ENCODE results near the gene FARS2.

FARS2 gene

DNA sequence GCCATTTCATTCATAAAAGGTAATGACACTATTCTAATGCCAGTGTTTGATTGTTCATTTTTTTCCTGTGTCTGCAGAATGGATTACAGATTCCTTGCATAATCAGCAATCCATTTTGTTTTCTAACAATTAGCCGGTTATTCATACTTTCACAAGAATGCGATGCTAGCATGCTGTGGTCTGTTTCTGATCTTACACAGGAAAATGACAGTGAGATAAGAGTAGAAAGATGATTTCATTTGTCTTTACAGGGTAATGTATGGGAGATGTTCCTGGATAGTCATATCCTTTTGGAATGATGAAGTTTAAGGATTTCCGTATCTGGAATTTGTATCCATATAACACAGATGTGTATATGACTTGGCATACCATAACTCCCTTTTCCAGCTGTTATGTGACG, 207.3 kb downstream of the FARS2 start:
- DNase-seq = no peak
- Mint-ChIP-seq H3K36me3 (ENCODE audit: low read depth) (no peaks in the 10 kb centered on the region), H3K27ac (no peak overlapping the region), H3K4me3 (no peak overlapping the region), H3K27me3 (no peaks in the 10 kb centered on the region), H3K9me3 (no peaks in the 10 kb centered on the region), H3K4me1 (peaks cover 10% of the 10 kb centered on the region)
- no peak for ATAC-seq

DNA sequence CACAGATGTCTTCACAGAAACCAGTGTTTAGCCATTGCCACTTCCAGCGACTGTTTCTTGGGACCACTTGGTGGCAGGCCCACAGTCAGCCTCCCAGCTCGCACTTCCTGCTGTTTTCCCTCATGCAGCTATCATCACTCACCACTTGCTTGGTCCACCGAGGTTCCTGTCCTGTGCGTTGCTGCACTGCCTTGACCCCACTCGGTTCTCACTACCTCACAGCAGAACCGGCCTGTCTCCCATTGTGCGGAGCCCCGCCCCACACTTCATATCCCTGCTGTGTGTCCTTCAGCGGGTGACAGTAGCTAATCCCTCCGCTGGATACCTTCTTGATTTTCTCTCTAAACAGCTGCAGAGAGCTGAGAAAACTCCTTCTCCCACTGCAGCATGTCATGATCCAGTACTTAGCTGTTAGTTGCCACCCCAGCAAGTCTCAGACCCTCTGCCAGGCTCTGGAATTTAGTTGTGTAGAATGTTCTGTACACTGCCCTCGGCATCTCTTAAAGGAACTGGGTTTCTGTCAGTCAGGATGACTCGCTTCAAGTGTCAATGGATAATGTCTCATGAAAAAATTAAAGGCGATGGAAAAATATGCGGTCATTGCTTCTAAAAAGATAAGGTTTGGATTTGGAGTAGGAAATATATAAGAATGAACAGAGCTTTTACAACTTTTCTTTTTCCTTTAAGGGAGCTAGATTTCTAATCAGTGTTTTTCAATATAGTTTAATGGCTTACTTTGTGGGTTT, 208.0 kb downstream of the FARS2 start:
- Mint-ChIP-seq H3K27ac (peak overlapping the region; percentile 21), H3K4me3 (no peak overlapping the region), H3K4me1 (peaks cover 10% of the 10 kb centered on the region), H3K27me3 (no peaks in the 10 kb centered on the region), H3K36me3 (ENCODE audit: low read depth) (no peaks in the 10 kb centered on the region), H3K9me3 (no peaks in the 10 kb centered on the region)
- ATAC-seq (no peak), DNase-seq (no peak)

DNA sequence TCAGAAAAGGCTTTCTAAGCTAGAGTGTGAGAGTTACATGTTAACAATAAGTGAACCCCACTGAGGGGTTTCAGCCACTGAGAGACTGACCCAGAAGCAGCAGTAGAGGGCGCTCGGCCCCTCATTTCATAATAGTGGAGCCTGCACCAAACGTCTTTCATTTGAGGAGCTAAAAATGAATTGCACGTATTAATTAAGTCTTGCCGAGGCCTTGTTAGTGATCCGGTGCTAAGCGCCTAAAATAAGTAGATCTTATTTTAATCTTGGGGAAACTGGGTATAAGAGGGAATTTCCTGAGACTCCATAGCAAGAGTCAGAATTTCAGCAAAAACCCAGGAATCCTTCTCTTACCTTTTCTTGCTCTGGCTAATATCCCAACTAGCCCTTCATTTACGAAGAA, 209.7 kb downstream of the FARS2 start:
- H3K9me3 Mint-ChIP-seq = no peaks in the 10 kb centered on the region
- H3K4me1 Mint-ChIP-seq = peaks cover 13% of the 10 kb centered on the region
- ATAC-seq (peak; percentile 76), DNase-seq (peak; percentile 61)
- no peaks in the 10 kb centered on the region for H3K36me3 Mint-ChIP-seq (ENCODE audit: low read depth)
- H3K27ac Mint-ChIP-seq = no peak overlapping the region
- no peaks in the 10 kb centered on the region for H3K27me3 Mint-ChIP-seq
- H3K4me3 Mint-ChIP-seq = no peak overlapping the region

DNA sequence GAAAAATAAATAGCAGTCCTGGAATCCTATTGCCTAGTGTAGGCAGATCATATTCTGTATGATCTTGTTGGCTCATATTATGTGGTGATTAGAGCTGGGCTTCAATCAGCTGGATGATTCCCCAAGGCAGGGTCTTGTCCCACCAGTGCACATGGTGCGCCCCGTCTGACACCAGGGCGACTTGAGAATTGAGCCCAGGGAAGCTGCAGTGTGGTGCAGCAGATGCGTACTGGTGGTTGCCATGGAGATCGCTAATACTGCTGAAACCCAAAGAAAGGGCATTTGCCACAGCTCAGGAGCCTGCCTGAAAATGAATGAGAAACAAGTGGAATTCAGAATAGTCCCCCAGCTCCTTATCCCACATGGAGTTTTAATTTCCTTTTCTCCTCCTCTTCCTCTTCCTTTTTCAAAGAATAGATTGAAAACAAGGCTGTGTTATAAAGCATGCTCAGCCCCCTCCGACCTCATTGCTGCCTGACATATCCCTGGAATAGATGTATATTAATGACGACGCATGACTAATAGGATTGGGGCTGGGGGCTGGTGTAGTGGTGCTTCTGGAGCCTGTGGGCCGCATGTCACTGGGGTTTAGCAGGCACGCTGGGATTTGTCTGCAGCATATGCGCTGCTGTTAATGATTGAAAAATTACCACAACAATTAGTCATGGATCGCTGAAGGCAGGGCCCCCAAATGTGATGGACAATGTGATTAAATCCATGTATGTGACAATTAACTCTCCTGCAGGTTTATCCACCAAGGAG, 210.5 kb downstream of the FARS2 start:
- no peaks in the 10 kb centered on the region for H3K27me3 Mint-ChIP-seq
- no peak overlapping the region for H3K4me3 Mint-ChIP-seq
- ATAC-seq (no peak), DNase-seq (no peak)
- no peaks in the 10 kb centered on the region for H3K9me3 Mint-ChIP-seq
- peaks cover 13% of the 10 kb centered on the region for H3K4me1 Mint-ChIP-seq
- no peaks in the 10 kb centered on the region for H3K36me3 Mint-ChIP-seq (ENCODE audit: low read depth)
- no peak overlapping the region for H3K27ac Mint-ChIP-seq

DNA sequence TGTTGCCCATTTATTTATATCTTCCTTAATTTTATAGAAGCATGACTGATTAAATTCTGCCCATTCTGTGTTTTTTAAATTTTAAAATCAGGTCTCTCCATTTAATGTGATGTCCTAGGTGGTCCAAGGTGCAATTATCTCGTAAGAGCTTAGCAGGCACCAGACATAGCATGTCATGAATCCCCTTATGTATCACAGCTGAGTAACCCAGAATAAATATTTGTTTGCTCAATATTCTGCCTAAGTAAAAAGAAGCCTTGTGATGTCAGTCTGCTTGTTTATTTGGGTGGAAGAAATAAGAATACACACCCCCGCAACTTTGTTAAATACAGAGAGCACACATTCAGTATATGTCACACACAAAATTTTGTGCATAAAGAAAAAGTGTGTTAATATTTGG, 211.3 kb downstream of the FARS2 start:
- DNase-seq (no peak), ATAC-seq (no peak)
- H3K9me3 Mint-ChIP-seq = no peaks in the 10 kb centered on the region
- no peak overlapping the region for H3K27ac Mint-ChIP-seq
- peaks cover 10% of the 10 kb centered on the region for H3K4me1 Mint-ChIP-seq
- no peak overlapping the region for H3K4me3 Mint-ChIP-seq
- no peaks in the 10 kb centered on the region for H3K36me3 Mint-ChIP-seq (ENCODE audit: low read depth)
- no peaks in the 10 kb centered on the region for H3K27me3 Mint-ChIP-seq

DNA sequence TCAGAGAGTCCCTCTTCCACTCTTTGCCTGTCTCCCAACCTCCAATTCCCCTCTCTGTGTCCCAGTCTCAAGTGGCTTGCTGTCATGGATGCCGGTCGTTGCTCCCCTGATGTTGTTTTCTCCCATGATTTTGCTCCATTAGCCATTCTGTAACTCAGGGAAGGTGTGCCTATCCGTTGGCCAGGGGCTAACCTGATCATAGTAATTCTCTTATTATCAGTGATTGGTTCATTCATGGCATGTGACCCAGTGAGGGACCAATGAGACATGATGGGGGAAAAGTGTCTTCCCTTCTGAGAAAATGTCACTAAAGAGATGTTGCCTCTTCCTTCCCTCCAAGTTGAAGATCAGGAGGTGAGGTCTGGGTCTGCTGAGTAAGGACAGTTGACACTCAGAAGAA, 214.5 kb downstream of the FARS2 start:
- H3K27me3 Mint-ChIP-seq = no peaks in the 10 kb centered on the region

DNA sequence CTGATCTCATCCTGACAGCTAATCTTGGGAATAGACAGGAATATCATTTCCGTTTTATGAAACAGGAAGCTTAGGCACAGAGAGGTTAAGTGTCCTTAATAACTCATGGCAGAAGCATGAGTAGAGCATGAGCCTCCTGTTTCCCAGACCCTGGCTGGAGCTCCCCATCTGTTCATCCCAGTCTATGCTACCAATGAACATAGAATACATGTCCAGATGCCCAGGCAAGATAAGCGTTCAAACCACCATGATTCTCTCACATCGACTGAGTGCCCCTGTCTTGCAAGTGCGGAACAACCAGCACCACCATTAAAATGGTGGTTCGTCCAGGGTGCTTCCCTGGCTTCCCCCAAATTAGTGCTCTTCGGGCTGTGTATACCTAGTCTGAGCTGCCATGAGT, 217.1 kb downstream of the FARS2 start:
- Mint-ChIP-seq H3K36me3 (ENCODE audit: low read depth) (no peaks in the 10 kb centered on the region), H3K4me3 (no peak overlapping the region), H3K27ac (no peak overlapping the region), H3K9me3 (no peaks in the 10 kb centered on the region), H3K4me1 (peaks cover 4% of the 10 kb centered on the region), H3K27me3 (no peaks in the 10 kb centered on the region)
- ATAC-seq (no peak), DNase-seq (no peak)

More for the DNA sequence above, 214.5 kb downstream of the FARS2 start:
- H3K36me3 Mint-ChIP-seq (ENCODE audit: low read depth) = no peaks in the 10 kb centered on the region
- no peak for DNase-seq
- H3K4me3 Mint-ChIP-seq = no peak overlapping the region
- no peak for ATAC-seq
- H3K9me3 Mint-ChIP-seq = no peaks in the 10 kb centered on the region
- H3K27ac Mint-ChIP-seq = no peak overlapping the region
- H3K4me1 Mint-ChIP-seq = peaks cover 4% of the 10 kb centered on the region

DNA sequence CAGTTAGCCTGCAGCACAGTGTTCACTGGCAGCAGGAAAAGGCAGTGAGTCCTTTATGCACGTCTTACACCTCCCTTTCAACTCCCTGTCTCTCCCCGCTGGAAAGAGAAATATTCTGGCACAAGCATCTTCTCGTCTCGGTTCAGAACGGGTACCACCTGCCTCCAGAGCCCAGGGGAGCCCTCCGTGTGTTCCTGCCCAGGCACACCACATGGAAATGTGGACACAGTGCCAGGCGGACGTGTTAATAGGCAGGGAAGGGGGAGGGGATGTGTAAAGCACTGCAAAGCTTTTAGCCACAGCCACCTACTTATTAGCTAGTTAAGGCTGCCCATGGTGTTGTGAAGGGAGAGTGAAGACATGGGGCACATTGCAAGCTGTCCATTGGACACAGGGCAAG, 219.7 kb downstream of the FARS2 start:
- H3K9me3 Mint-ChIP-seq = no peaks in the 10 kb centered on the region
- no peak overlapping the region for H3K4me3 Mint-ChIP-seq
- H3K36me3 Mint-ChIP-seq (ENCODE audit: low read depth) = no peaks in the 10 kb centered on the region
- no peak overlapping the region for H3K27ac Mint-ChIP-seq
- no peak for ATAC-seq
- no peaks in the 10 kb centered on the region for H3K27me3 Mint-ChIP-seq
- no peak for DNase-seq
- no peaks in the 10 kb centered on the region for H3K4me1 Mint-ChIP-seq

DNA sequence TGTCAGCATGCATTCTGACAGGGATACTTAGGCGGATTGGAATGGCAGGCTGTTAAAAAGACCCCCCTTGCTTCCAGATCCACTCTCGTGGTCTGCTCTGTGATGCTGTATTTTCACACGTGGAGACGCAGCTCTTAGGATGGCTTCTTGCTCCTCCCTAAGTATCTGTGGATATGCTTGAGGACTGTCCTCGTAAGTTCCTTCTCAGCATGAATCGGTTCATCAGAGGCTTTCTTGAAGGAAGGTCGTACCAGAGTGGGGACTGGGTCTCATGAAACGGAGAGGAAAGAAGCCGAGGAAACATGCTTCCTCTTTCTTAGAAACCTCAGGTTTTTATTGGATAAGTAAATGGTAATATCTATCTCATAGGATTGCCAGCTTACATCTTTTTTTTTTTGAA, 220.4 kb downstream of the FARS2 start:
- no peak overlapping the region for H3K4me3 Mint-ChIP-seq
- H3K27ac Mint-ChIP-seq = no peak overlapping the region
- peaks cover 6% of the 10 kb centered on the region for H3K4me1 Mint-ChIP-seq
- ATAC-seq = no peak
- H3K9me3 Mint-ChIP-seq = no peaks in the 10 kb centered on the region
- DNase-seq = no peak
- H3K27me3 Mint-ChIP-seq = no peaks in the 10 kb centered on the region
- H3K36me3 Mint-ChIP-seq (ENCODE audit: low read depth) = no peaks in the 10 kb centered on the region

DNA sequence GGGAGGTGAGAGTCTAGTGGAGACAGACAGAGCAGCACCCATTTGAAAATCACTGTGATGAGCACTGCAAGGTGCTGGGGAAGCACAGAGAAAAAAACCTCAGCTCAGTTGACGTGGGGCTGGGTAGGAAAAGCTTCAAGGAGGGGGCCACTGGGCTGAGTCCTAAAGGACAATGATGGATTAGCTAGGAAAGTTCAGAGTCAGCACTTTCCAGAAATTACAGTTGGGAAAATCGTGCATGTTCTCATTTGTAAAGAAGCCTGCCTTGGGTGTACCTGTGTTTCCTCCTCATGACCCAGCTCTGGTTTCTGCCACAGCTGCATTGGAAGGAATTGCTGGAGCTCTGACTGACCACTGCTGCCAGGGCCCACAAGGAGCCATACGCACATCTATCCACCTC, 221.3 kb downstream of the FARS2 start:
- Mint-ChIP-seq H3K9me3 (no peaks in the 10 kb centered on the region), H3K27ac (no peak overlapping the region), H3K27me3 (no peaks in the 10 kb centered on the region), H3K4me1 (peaks cover 6% of the 10 kb centered on the region), H3K36me3 (ENCODE audit: low read depth) (peaks cover 3% of the 10 kb centered on the region), H3K4me3 (no peak overlapping the region)
- ATAC-seq = no peak
- DNase-seq = no peak

DNA sequence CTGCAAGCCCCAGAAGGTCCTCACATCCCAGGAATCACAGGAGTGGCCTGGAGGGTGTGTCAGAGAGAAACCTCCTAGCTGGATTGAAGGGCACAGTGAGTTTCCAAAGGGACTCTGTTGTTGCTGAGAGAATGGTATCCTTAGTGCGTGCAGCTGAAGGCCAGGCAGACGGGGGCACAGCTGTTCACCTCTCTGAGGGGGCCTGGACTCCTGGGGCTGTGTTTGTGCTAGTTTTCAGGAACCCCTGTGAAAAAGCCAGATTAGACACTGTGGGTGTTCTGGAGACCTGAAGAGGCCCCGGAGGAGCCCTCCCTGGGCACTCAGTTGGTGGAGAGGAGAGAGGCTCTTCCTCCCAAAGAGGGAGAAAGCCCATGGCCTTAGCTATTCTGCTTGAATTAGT, 223.4 kb downstream of the FARS2 start:
- H3K4me1 Mint-ChIP-seq = peaks cover 6% of the 10 kb centered on the region
- peaks cover 4% of the 10 kb centered on the region for H3K36me3 Mint-ChIP-seq (ENCODE audit: low read depth)
- ATAC-seq (no peak), DNase-seq (no peak)
- no peaks in the 10 kb centered on the region for H3K9me3 Mint-ChIP-seq
- no peaks in the 10 kb centered on the region for H3K27me3 Mint-ChIP-seq
- no peak overlapping the region for H3K27ac Mint-ChIP-seq
- H3K4me3 Mint-ChIP-seq = no peak overlapping the region

DNA sequence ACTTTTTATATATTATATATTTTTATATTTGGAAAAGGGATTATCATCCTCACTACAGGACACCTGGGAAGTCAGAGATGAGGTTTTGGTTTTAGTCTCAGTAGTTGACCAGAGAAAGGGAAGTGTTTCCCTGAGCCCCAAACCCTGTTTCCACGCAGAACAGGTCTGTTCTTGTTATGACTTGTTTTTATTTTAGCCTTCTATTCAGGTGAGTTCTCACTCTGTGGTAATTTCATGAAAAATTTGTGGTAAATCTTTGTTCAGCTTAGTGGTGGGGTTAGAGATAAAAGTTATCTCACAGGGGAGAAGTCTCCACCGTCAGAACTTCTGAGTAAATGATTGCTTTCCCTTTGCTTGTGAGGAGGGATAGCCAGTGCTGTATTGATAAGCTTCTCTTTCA, 224.9 kb downstream of the FARS2 start:
- Mint-ChIP-seq H3K27me3 (no peaks in the 10 kb centered on the region), H3K4me1 (peaks cover 6% of the 10 kb centered on the region), H3K4me3 (no peak overlapping the region), H3K9me3 (no peaks in the 10 kb centered on the region), H3K36me3 (ENCODE audit: low read depth) (peaks cover 10% of the 10 kb centered on the region), H3K27ac (no peak overlapping the region)
- ATAC-seq (no peak), DNase-seq (no peak)

DNA sequence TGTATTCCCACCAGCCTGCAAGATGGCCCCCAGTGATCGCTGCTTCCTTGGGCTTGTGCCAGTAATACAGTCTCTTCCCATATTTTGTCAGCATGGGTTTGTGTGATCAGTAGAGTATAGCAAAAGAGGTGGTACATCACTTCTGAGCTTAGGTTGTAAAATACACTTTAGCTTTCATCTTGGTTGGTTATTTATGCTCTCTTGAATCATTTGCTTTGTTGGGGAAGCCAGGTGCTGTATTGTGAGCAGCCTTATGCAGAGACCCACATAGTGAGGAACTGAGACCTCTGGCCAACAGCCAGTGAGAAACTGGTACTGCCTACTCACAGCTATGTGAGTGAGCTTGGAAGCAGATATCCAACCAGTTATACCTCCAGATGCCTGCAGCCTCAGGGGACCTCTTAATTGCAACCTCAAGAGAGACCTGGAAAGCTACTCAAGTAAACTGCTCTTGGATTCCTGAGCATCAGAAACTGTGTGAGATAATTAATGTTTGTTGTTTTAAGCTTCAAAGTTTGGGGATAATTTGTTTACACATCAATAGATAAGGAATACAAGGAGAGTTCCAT, 229.3 kb downstream of the FARS2 start:
- Mint-ChIP-seq H3K36me3 (ENCODE audit: low read depth) (peaks cover 13% of the 10 kb centered on the region), H3K9me3 (no peaks in the 10 kb centered on the region), H3K4me3 (no peak overlapping the region), H3K27me3 (no peaks in the 10 kb centered on the region), H3K4me1 (peaks cover 6% of the 10 kb centered on the region), H3K27ac (no peak overlapping the region)
- ATAC-seq = no peak
- no peak for DNase-seq

DNA sequence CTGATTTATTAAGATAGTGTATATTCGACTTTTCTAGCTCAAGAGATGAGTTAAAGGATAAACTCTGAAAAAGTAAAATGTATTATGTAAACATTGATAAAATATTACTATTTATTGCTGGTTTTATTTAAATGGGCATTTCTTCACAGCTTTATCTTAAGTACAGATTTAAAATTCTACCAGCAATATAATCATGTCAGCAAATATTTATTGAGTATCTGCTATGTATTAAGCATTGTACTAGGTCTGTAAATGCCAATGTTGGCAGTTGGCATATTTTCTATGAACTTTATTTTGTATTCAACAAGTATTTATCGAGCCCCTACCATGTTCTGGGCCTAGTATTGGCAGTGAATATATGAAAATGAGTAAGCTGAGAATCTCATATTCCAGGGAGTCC, 231.0 kb downstream of the FARS2 start:
- no peak for ATAC-seq
- Mint-ChIP-seq H3K27me3 (no peaks in the 10 kb centered on the region), H3K9me3 (no peaks in the 10 kb centered on the region), H3K4me1 (no peaks in the 10 kb centered on the region), H3K4me3 (no peak overlapping the region), H3K27ac (no peak overlapping the region), H3K36me3 (ENCODE audit: low read depth) (peaks cover 10% of the 10 kb centered on the region)
- DNase-seq = no peak

DNA sequence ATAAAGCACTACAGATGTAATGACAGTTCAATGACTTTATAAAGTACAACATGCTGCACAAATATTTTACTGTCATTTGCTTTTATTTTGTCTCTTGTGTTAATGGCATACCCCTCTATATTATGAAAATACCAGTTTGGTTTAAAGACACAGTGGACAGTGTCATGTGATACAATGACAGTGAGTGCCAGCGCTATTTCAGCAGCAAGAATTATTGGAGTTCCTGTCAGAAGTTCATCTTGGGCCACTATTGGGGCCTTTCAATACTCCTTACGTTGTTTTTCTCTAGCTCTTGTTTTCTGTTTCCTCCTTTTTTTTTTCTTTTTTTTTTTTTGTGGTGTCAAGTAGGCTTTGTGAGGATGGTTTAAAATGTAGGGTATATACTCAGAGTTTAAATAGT, 232.5 kb downstream of the FARS2 start:
- Mint-ChIP-seq H3K27me3 (no peaks in the 10 kb centered on the region), H3K36me3 (ENCODE audit: low read depth) (peaks cover 14% of the 10 kb centered on the region), H3K4me3 (no peak overlapping the region), H3K27ac (no peak overlapping the region), H3K4me1 (peaks cover 10% of the 10 kb centered on the region), H3K9me3 (no peaks in the 10 kb centered on the region)
- DNase-seq (no peak), ATAC-seq (no peak)

Data from activated naive CD8-positive, alpha-beta T cell treated with anti-CD3 and anti-CD28 coated beads, Interleukin-2, amount 50 U/mL, for 24 hours (primary cell).